GM23338 (cell line): ENCODE measurements around the gene GGA2. TPM values are rescaled to one million over a fixed set of nuclear protein-coding genes. Genes with fewer than 3 reads are reported as not detected.

Experiments used
- ATAC-seq: fragments of 200-7000 bp; cut with Tn5 transposase; 3 replicates; pipeline ENCODE4 v1.9.1; 2020
- DNase-seq: peaks from one replicate; pipeline ENCODE4 v3.0.0-alpha.2; 2015; ENCODE audit warnings: low spot score
- H2AFZ ChIP-seq: fragments of 200-600 bp; sonication (generic); 2 replicates; pipeline ENCODE4 v1.8.0; 2016; ENCODE audit warnings: antibody characterized with exemption, mild to moderate bottlenecking, moderate library complexity
- H3F3A ChIP-seq: fragments of 200-600 bp; sonication (generic); replicated peaks from 2 replicates; pipeline ENCODE4 v1.8.0; 2017; ENCODE audit warnings: antibody characterized with exemption, mixed run types, low read depth
- H3K27ac ChIP-seq: fragments of 200-600 bp; sonication (generic); 2 replicates; pipeline ENCODE4 v1.6.1; 2016; ENCODE audit warnings: low read depth
- H3K27me3 ChIP-seq: fragments of 200-600 bp; sonication (generic); 2 replicates; pipeline ENCODE4 v1.8.0; 2016; ENCODE audit warnings: mild to moderate bottlenecking, mixed run types, moderate library complexity; ENCODE audit not compliant: insufficient read depth
- H3K36me3 ChIP-seq: fragments of 200-600 bp; sonication (generic); 2 replicates; pipeline ENCODE4 v1.8.0; 2016; ENCODE audit warnings: mild to moderate bottlenecking; ENCODE audit not compliant: insufficient read depth
- H3K4me1 ChIP-seq: fragments of 200-600 bp; sonication (generic); 2 replicates; pipeline ENCODE4 v1.8.0; 2016; ENCODE audit warnings: mild to moderate bottlenecking, moderate library complexity; ENCODE audit not compliant: insufficient read depth
- H3K4me2 ChIP-seq: fragments of 200-600 bp; sonication (generic); 2 replicates; pipeline ENCODE4 v1.7.1; 2017; ENCODE audit warnings: mixed run types
- H3K4me3 ChIP-seq: fragments of 200-600 bp; sonication (generic); 2 replicates; pipeline ENCODE4 v1.6.1; 2016; ENCODE audit warnings: mixed run types
- H3K79me2 ChIP-seq: fragments of 200-600 bp; sonication (generic); replicated peaks from 2 replicates; pipeline ENCODE4 v1.8.0; 2017; ENCODE audit warnings: mild to moderate bottlenecking; ENCODE audit not compliant: insufficient read depth
- H3K9me2 ChIP-seq: fragments of 200-600 bp; sonication (generic); 2 replicates; pipeline ENCODE4 v1.8.0; 2017; ENCODE audit not compliant: insufficient read depth
- H4K20me1 ChIP-seq: fragments of 200-600 bp; sonication (generic); replicated peaks from 2 replicates; pipeline ENCODE4 v1.8.0; 2017; ENCODE audit warnings: mild to moderate bottlenecking; ENCODE audit not compliant: insufficient read depth
- H3K27ac Mint-ChIP-seq: 2 replicates; pipeline ENCODE4 v1.8.0; 2020; ENCODE audit warnings: inconsistent platforms, mild to moderate bottlenecking, moderate library complexity, mixed read lengths
- H3K27me3 Mint-ChIP-seq: 3 replicates; pipeline ENCODE4 v1.8.0; 2022; ENCODE audit warnings: low read depth, mild to moderate bottlenecking, moderate library complexity, mixed read lengths, inconsistent platforms; ENCODE audit not compliant: insufficient read depth, poor library complexity
- H3K36me3 Mint-ChIP-seq: 3 replicates; pipeline ENCODE4 v1.8.0; 2021; ENCODE audit warnings: low read depth, mild to moderate bottlenecking, inconsistent platforms, moderate library complexity, mixed read lengths
- H3K4me1 Mint-ChIP-seq: 3 replicates; pipeline ENCODE4 v1.8.0; 2020; ENCODE audit warnings: mild to moderate bottlenecking, inconsistent platforms, mixed read lengths
- H3K4me3 Mint-ChIP-seq: 3 replicates; pipeline ENCODE4 v1.8.0; 2021; ENCODE audit warnings: moderate library complexity, mild to moderate bottlenecking, inconsistent platforms, mixed read lengths
- H3K9me3 Mint-ChIP-seq: 3 replicates; pipeline ENCODE4 v1.8.0; 2020; ENCODE audit warnings: moderate library complexity, mild to moderate bottlenecking, inconsistent platforms, mixed read lengths
- CREB1 ChIP-seq: fragments of 250-450 bp; sonication (Bioruptor Pico); IDR thresholded peaks from 2 replicates; pipeline ENCODE4 v1.5.0; 2020; ENCODE audit warnings: low read depth, mild to moderate bottlenecking, moderate library complexity
- EZH2 ChIP-seq: fragments of 200-600 bp; sonication (generic); IDR thresholded peaks from one replicate; pipeline ENCODE4 v1.8.0; 2017; ENCODE audit warnings: antibody characterized with exemption, mild to moderate bottlenecking, low read depth; ENCODE audit not compliant: unreplicated experiment
- JUNB ChIP-seq: IDR thresholded peaks from one replicate; pipeline ENCODE4 v1.6.1; 2016; ENCODE audit warnings: antibody characterized with exemption; ENCODE audit not compliant: unreplicated experiment
- NANOG ChIP-seq: IDR thresholded peaks from 2 replicates; pipeline ENCODE4 v1.6.1; 2016; ENCODE audit warnings: antibody characterized with exemption, borderline replicate concordance
- POLR2AphosphoS5 ChIP-seq: IDR thresholded peaks from 2 replicates; pipeline ENCODE4 v1.6.1; 2016; ENCODE audit warnings: antibody characterized with exemption, low read depth
- STAT1 ChIP-seq: IDR thresholded peaks from one replicate; pipeline ENCODE4 v1.6.1; 2016; ENCODE audit warnings: antibody characterized with exemption; ENCODE audit not compliant: unreplicated experiment
- ZNF114 ChIP-seq: fragments of 250-450 bp; sonication (Bioruptor Pico); IDR thresholded peaks from 2 replicates; pipeline ENCODE4 v1.5.0; 2020; ENCODE audit warnings: mild to moderate bottlenecking, moderate library complexity
- ZNF331 ChIP-seq: fragments of 250-450 bp; sonication (Bioruptor Pico); IDR thresholded peaks from 2 replicates; pipeline ENCODE4 v1.5.0; 2020; ENCODE audit warnings: low read depth, mild to moderate bottlenecking, moderate library complexity
- polyA plus RNA-seq: library from polyadenylated mRNA; unstranded; fragments of >200 nt; fragmentation: Nextera tagmentation; extraction: Ambion mirVana; gene quantifications from 2 replicates; pipeline ENCODE4 v1.2.1, GENCODE V29; 2016
- total RNA-seq: library from RNA; depleted of rRNA; stranded (reverse); fragments of >200 nt; shearing (Covaris generic); gene quantifications from 2 replicates; pipeline ENCODE4 v1.2.3, GENCODE V29; 2014
- TF ChIP-seq, protein P1 (sequence below): IDR thresholded peaks from 2 replicates; pipeline ENCODE4 v1.6.1; 2016; ENCODE audit warnings: antibody characterized with exemption
- TF ChIP-seq, protein P2 (sequence below): fragments of 250-450 bp; sonication (Bioruptor Pico); IDR thresholded peaks from 2 replicates; pipeline ENCODE4 v1.5.0; 2020; ENCODE audit warnings: mild to moderate bottlenecking, moderate library complexity

GGA2 gene
- total and polyA plus RNA-seq, 2 experiments from 2014 or later = 40.3 to 76.6 TPM

- no peak for TF ChIP-seq POLR2AphosphoS5
- TF ChIP-seq JUNB = no peak
- TF ChIP-seq ZNF331 (CRISPR knock-in tag) = no peak
- no peak for TF ChIP-seq EZH2
- TF ChIP-seq STAT1 = no peak
- no peak for TF ChIP-seq NANOG
- TF ChIP-seq, protein P1, sequence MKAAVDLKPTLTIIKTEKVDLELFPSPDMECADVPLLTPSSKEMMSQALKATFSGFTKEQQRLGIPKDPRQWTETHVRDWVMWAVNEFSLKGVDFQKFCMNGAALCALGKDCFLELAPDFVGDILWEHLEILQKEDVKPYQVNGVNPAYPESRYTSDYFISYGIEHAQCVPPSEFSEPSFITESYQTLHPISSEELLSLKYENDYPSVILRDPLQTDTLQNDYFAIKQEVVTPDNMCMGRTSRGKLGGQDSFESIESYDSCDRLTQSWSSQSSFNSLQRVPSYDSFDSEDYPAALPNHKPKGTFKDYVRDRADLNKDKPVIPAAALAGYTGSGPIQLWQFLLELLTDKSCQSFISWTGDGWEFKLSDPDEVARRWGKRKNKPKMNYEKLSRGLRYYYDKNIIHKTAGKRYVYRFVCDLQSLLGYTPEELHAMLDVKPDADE = no peak
- TF ChIP-seq ZNF114 = no peak
These were observed 56.8 kb downstream of the GGA2 start (continued) for GRCh38 chr16:23453338-23454052.

GRCh38 chr16:23452572-23453337 lies 57.5 kb downstream of the GGA2 start, which contains the start of gene COG7:
TSS of gene COG7 (minus strand) at chr16:23453189. CDS start at chr16:23452994, 195 bp downstream.
- peak within 1 kb of the TSS; percentile 81 for H3K4me3 Mint-ChIP-seq
- Histone ChIP-seq H4K20me1 (peaks cover 7% of the 10 kb centered on the region; the same call in 1 of the 2 replicates), H3K27ac (peak within 1 kb of the TSS; percentile 88; the same call in 1 of the 2 replicates), H2AFZ (peak within 1 kb of the TSS; percentile 98), H3F3A (no peaks in the 10 kb centered on the region), H3K36me3 (no peaks in the 10 kb centered on the region), H3K4me3 (peak within 1 kb of the TSS; percentile 89), H3K9me2 (no peaks in the 10 kb centered on the region), H3K4me1 (peaks cover 7% of the 10 kb centered on the region), H3K27me3 (no peaks in the 10 kb centered on the region), H3K4me2 (peak within 1 kb of the TSS; percentile 93), H3K79me2 (peaks cover 25% of the 10 kb centered on the region)
- TF ChIP-seq CREB1 (CRISPR knock-in tag) (0 out of 2 replicates have a peak, but pooled peaks have one; percentile 3), POLR2AphosphoS5 (peak; percentile 69)
- TF ChIP-seq, protein P2, sequence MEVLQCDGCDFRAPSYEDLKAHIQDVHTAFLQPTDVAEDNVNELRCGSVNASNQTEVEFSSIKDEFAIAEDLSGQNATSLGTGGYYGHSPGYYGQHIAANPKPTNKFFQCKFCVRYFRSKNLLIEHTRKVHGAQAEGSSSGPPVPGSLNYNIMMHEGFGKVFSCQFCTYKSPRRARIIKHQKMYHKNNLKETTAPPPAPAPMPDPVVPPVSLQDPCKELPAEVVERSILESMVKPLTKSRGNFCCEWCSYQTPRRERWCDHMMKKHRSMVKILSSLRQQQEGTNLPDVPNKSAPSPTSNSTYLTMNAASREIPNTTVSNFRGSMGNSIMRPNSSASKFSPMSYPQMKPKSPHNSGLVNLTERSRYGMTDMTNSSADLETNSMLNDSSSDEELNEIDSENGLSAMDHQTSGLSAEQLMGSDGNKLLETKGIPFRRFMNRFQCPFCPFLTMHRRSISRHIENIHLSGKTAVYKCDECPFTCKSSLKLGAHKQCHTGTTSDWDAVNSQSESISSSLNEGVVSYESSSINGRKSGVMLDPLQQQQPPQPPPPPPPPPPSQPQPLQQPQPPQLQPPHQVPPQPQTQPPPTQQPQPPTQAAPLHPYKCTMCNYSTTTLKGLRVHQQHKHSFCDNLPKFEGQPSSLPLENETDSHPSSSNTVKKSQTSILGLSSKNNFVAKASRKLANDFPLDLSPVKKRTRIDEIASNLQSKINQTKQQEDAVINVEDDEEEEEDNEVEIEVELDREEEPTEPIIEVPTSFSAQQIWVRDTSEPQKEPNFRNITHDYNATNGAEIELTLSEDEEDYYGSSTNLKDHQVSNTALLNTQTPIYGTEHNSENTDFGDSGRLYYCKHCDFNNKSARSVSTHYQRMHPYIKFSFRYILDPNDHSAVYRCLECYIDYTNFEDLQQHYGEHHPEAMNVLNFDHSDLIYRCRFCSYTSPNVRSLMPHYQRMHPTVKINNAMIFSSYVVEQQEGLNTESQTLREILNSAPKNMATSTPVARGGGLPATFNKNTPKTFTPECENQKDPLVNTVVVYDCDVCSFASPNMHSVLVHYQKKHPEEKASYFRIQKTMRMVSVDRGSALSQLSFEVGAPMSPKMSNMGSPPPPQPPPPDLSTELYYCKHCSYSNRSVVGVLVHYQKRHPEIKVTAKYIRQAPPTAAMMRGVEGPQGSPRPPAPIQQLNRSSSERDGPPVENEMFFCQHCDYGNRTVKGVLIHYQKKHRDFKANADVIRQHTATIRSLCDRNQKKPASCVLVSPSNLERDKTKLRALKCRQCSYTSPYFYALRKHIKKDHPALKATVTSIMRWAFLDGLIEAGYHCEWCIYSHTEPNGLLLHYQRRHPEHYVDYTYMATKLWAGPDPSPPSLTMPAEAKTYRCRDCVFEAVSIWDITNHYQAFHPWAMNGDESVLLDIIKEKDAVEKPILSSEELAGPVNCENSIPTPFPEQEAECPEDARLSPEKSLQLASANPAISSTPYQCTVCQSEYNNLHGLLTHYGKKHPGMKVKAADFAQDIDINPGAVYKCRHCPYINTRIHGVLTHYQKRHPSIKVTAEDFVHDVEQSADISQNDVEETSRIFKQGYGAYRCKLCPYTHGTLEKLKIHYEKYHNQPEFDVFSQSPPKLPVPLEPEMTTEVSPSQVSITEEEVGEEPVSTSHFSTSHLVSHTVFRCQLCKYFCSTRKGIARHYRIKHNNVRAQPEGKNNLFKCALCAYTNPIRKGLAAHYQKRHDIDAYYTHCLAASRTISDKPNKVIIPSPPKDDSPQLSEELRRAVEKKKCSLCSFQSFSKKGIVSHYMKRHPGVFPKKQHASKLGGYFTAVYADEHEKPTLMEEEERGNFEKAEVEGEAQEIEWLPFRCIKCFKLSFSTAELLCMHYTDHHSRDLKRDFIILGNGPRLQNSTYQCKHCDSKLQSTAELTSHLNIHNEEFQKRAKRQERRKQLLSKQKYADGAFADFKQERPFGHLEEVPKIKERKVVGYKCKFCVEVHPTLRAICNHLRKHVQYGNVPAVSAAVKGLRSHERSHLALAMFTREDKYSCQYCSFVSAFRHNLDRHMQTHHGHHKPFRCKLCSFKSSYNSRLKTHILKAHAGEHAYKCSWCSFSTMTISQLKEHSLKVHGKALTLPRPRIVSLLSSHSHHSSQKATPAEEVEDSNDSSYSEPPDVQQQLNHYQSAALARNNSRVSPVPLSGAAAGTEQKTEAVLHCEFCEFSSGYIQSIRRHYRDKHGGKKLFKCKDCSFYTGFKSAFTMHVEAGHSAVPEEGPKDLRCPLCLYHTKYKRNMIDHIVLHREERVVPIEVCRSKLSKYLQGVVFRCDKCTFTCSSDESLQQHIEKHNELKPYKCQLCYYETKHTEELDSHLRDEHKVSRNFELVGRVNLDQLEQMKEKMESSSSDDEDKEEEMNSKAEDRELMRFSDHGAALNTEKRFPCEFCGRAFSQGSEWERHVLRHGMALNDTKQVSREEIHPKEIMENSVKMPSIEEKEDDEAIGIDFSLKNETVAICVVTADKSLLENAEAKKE (CRISPR knock-in tag) = no peak
- H3K36me3 Mint-ChIP-seq = peaks cover 6% of the 10 kb centered on the region; the same call in 1 of the 3 replicates
- H3K27ac Mint-ChIP-seq = peak within 1 kb of the TSS; percentile 36
- DNase-seq = peak; percentile 93
- H3K4me1 Mint-ChIP-seq = peaks cover 7% of the 10 kb centered on the region; the same call in 2 of the 3 replicates
- ATAC-seq = peak; percentile 91
- H3K27me3 Mint-ChIP-seq = peaks cover 17% of the 10 kb centered on the region
- H3K9me3 Mint-ChIP-seq = no peaks in the 10 kb centered on the region
